BE2C (cell line): ENCODE results near the gene NME8.

Experiments
- DNase-seq: peaks from one replicate; pipeline ENCODE4 v3.0.0-alpha.2; 2020
- H3K27me3 ChIP-seq: fragments of 250-450 bp; sonication (Bioruptor Pico); 2 replicates; pipeline ENCODE4 v1.5.1; 2020; ENCODE audit warnings: mild to moderate bottlenecking
- H3K36me3 ChIP-seq: fragments of 250-450 bp; sonication (Bioruptor Pico); 2 replicates; pipeline ENCODE4 v1.5.1; 2020; ENCODE audit warnings: mild to moderate bottlenecking
- H3K4me1 ChIP-seq: fragments of 250-450 bp; sonication (Bioruptor Pico); 2 replicates; pipeline ENCODE4 v1.5.1; 2020
- H3K4me3 ChIP-seq: 2 replicates; pipeline ENCODE4 v1.5.1; 2011; ENCODE audit warnings: low read depth, low read length
- H3K9me3 ChIP-seq: fragments of 250-450 bp; sonication (Bioruptor Pico); 2 replicates; pipeline ENCODE4 v1.5.1; 2020
- TF ChIP-seq, protein P1 (sequence below): IDR thresholded peaks from 2 replicates; pipeline ENCODE4 v1.5.1; 2012; ENCODE audit warnings: mild to moderate bottlenecking, low read depth, low read length

NME8 gene

DNA sequence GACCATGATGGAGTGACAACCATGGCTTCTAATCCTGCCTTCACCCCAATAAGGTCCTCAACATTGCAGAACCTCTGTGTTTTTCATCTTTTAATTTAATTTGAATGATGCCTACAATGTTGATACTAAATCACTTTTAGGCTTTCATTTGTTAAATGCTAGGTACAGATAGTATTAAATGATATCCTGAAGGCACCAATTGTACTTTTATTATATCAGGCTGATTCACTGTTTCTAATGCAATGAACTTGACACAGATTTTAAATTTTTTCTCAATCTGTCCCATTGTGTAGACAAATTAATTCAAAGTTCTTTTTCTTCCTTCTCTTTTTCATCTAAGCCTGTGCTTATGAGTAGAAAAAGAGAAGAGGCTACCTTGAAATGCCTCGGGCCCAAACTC lies 77.2 kb downstream of the NME8 start:
- H3K36me3 ChIP-seq, result no peaks in the 10 kb centered on the region
- H3K27me3 ChIP-seq, result peaks cover 9% of the 10 kb centered on the region; the same call in 1 of the 2 replicates
- H3K4me3 ChIP-seq, result no peak overlapping the region
- no peak for DNase-seq
- no peaks in the 10 kb centered on the region for H3K9me3 ChIP-seq
- TF ChIP-seq, protein P1, sequence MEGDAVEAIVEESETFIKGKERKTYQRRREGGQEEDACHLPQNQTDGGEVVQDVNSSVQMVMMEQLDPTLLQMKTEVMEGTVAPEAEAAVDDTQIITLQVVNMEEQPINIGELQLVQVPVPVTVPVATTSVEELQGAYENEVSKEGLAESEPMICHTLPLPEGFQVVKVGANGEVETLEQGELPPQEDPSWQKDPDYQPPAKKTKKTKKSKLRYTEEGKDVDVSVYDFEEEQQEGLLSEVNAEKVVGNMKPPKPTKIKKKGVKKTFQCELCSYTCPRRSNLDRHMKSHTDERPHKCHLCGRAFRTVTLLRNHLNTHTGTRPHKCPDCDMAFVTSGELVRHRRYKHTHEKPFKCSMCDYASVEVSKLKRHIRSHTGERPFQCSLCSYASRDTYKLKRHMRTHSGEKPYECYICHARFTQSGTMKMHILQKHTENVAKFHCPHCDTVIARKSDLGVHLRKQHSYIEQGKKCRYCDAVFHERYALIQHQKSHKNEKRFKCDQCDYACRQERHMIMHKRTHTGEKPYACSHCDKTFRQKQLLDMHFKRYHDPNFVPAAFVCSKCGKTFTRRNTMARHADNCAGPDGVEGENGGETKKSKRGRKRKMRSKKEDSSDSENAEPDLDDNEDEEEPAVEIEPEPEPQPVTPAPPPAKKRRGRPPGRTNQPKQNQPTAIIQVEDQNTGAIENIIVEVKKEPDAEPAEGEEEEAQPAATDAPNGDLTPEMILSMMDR, result no peak
- no peaks in the 10 kb centered on the region for H3K4me1 ChIP-seq

DNA sequence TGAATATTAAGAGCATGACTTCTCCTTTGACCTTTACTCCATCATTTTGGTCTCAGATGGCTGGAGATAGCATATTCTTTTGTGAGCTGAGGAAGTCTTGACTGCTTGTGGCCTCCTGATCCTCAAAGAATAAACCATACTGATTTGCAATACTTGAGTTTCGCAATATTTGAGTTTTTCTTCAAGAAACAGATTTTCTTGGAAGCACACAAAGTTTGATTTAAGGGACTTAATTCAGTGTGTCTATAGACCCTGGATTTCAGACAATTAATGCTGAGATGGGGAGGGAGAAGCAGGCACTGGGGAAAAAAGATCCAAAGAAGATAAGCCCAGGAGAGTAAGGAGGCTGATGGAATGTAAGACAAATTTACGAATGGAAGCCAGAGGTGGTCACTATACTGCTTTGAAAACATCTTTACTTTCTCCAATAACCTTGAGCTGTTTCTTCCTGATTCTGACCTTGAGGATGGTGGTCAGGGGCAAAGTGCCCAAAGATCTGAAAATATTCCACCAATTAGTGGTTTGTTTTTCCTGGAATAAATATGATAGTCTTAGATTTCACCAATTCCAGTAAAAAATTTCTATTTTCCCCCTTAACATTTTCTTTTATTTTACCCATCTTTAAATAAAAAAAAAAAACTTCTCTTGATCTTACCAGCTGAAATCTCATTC lies 79.5 kb downstream of the NME8 start:
- no peak for DNase-seq
- Histone ChIP-seq H3K9me3 (no peaks in the 10 kb centered on the region), H3K36me3 (no peaks in the 10 kb centered on the region), H3K4me3 (no peak overlapping the region), H3K4me1 (no peaks in the 10 kb centered on the region), H3K27me3 (no peaks in the 10 kb centered on the region)
- TF ChIP-seq, protein P1, result no peak

- Histone ChIP-seq H3K4me1 (no peaks in the 10 kb centered on the region), H3K9me3 (no peaks in the 10 kb centered on the region), H3K36me3 (no peaks in the 10 kb centered on the region), H3K4me3 (no peak overlapping the region), H3K27me3 (no peaks in the 10 kb centered on the region)
- no peak for DNase-seq
- TF ChIP-seq, protein P1, result no peak
Observed at GRCh38 chr7:37928878-37929277, 80.5 kb downstream of the NME8 start.

GRCh38 chr7:37930226-37930948 lies 82.0 kb downstream of the NME8 start:
- Histone ChIP-seq H3K4me1 (no peaks in the 10 kb centered on the region), H3K36me3 (no peaks in the 10 kb centered on the region), H3K27me3 (no peaks in the 10 kb centered on the region), H3K4me3 (no peak overlapping the region), H3K9me3 (no peaks in the 10 kb centered on the region)
- DNase-seq, result no peak
- TF ChIP-seq, protein P1, result no peak

DNA sequence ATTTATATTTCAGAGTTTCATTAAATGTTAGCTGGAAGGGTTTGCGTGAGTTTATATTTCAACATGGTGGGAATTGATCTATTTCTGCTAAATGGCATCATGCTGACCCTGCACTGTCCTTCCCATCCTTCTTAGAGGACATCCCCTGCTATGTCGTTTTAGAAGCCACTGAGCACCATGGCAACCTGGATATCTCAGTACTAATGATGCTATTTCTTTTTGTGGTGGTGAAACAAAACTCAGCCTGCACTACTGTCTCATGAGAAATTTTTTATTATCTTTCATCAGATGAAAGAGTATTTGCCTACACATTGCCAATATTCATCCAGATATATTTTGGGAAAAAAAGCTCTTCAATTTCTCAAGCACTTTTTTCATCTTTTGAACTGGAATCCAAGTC lies 84.1 kb downstream of the NME8 start:
- Histone ChIP-seq H3K4me1 (no peaks in the 10 kb centered on the region), H3K36me3 (no peaks in the 10 kb centered on the region), H3K4me3 (no peak overlapping the region), H3K9me3 (no peaks in the 10 kb centered on the region), H3K27me3 (no peaks in the 10 kb centered on the region)
- no peak for DNase-seq
- TF ChIP-seq, protein P1, result no peak

GRCh38 chr7:37933018-37933566 lies 84.7 kb downstream of the NME8 start:
- no peaks in the 10 kb centered on the region for H3K27me3 ChIP-seq
- no peak for DNase-seq
- no peaks in the 10 kb centered on the region for H3K36me3 ChIP-seq
- no peaks in the 10 kb centered on the region for H3K4me1 ChIP-seq
- TF ChIP-seq, protein P1, result no peak
- H3K9me3 ChIP-seq, result no peaks in the 10 kb centered on the region
- H3K4me3 ChIP-seq, result no peak overlapping the region
